Measurements from ENCODE around the gene TMEM17. TPM values are rescaled to one million over a fixed set of nuclear protein-coding genes. Genes with fewer than 3 reads are reported as not detected.
A peak's percentile ranks its signal among the peaks of the same experiment; 100 is the strongest.

TMEM17 gene
- total and polyA plus RNA-seq, 2 experiments from 2014 or later, result 1.8 to 5.0 TPM

DNA sequence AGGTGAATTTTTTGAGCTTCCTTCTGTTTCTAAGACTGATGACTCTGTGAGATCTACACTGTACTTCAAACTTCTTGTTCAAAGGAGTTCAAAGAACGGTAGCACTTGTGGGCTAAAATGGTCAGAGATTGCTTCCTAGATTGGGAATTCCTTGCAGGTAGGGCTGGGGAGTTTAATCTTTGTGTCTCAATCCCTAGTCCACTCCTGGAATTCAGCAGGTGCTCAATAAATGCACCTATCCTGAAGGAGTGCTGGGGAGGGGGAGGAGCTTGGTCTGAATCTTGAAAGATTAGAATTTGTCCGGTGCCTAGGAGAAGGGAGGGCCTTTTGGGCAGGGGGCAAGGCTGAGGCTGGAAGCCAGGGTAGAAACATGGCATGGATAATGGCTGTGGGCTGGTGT is 34.6 kb downstream of the TMEM17 start:
- Histone ChIP-seq H3K4me1 (ENCODE audit: low read depth) (peaks cover 23% of the 10 kb centered on the region), H3K9me3 (ENCODE audit: low read depth) (no peaks in the 10 kb centered on the region), H3K4me3 (no peak overlapping the region), H3K27ac (no peak overlapping the region), H3K27me3 (no peaks in the 10 kb centered on the region), H3K36me3 (no peaks in the 10 kb centered on the region)
- DNase-seq (ENCODE audit: low read depth in 1 of 2, low spot score in 1 of 2), result no peak
- TF ChIP-seq, protein P1, sequence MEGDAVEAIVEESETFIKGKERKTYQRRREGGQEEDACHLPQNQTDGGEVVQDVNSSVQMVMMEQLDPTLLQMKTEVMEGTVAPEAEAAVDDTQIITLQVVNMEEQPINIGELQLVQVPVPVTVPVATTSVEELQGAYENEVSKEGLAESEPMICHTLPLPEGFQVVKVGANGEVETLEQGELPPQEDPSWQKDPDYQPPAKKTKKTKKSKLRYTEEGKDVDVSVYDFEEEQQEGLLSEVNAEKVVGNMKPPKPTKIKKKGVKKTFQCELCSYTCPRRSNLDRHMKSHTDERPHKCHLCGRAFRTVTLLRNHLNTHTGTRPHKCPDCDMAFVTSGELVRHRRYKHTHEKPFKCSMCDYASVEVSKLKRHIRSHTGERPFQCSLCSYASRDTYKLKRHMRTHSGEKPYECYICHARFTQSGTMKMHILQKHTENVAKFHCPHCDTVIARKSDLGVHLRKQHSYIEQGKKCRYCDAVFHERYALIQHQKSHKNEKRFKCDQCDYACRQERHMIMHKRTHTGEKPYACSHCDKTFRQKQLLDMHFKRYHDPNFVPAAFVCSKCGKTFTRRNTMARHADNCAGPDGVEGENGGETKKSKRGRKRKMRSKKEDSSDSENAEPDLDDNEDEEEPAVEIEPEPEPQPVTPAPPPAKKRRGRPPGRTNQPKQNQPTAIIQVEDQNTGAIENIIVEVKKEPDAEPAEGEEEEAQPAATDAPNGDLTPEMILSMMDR (IDR thresholded peaks at IDR 0.05; ENCODE audit: low read depth, low read length), result no peak

DNA sequence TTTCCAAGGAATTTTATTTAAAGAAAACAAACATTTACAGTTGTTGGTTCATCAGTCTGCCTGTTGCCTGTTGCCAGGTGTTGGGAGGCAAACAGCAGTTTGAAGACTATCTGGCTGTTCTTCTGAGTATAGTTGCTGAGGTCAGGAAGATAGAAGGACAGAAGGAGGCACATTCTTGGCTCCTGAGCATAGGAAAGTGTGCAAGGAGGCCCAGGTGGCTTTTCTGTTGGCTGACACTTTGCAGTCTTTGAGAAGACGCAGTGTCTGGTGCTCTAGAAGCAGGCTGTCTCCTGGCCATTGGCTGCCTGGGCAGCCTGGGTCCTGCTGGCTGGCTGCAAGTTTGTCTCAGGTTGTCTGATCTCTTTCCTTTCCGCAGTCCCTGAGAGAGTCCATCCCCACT is 36.4 kb downstream of the TMEM17 start:
- Histone ChIP-seq H3K9me3 (ENCODE audit: low read depth) (no peaks in the 10 kb centered on the region), H3K36me3 (no peaks in the 10 kb centered on the region), H3K4me3 (no peak overlapping the region), H3K4me1 (ENCODE audit: low read depth) (peaks cover 7% of the 10 kb centered on the region), H3K27me3 (no peaks in the 10 kb centered on the region), H3K27ac (no peak overlapping the region)
- TF ChIP-seq, protein P1 (IDR thresholded peaks at IDR 0.05; ENCODE audit: low read depth, low read length), result no peak
- no peak for DNase-seq (ENCODE audit: low read depth in 1 of 2, low spot score in 1 of 2)

DNA sequence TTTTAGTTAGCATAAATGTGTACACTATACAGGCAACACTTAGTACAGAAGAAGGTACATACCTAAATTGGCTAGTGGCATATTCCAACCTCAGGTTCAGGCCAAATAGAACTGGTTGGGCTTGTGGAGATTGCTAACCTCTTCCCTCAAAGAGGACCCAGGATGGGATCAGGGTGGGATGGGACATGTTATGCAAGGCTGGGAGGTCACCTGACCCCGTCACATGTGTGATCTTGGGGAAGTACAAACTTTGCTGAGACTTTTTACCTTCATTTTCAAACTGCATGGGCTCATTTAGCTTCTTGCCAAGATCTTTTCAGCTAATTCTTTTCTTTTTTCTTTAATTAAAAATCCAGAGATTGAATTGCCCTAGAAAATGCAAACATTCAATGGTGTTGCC is 36.9 kb downstream of the TMEM17 start:
- Histone ChIP-seq H3K4me1 (ENCODE audit: low read depth) (peaks cover 4% of the 10 kb centered on the region), H3K4me3 (no peak overlapping the region)

DNA sequence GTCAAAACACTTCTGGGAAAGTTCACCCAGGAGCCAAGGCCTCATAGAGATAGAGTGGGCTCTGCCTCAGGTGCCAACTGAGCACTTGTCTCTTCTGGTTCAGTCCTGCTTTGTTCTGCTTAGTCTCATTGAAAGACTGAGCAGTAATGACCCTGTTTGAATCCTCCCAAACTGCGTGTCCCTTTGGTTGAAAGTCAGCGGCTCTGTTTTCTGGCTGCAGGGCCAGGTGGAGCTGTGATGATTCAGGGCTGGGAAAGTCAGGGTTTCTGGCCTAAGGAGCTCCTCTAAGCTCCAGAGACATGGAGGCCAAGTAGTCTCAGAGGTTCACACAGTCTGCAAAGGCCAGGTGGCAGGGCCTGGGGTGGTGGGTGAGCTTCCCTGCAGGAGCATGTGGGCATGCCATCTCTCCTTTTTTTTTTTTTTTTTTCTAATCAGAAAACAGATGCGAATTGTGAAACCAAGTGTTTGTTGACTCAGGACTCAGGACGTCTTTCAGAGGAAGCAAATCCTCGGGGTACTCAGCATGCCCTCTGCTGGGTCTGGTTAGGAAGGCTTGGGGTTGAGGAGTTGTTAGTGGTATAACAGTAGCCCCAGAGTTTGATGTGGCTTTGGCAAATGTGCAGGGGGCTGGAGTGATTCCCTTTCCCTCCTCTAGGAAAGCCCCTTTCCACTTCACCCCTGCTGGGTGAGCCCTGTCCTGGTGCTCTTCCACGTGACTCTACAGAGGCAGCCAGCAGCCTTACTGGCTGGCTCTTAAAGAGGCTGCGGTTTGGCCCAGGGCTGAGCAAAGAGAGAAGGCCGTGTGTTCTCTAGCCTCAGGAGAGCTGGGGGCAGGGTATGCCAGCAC is 38.3 kb downstream of the TMEM17 start:
- no peaks in the 10 kb centered on the region for H3K27me3 ChIP-seq
- DNase-seq (ENCODE audit: low read depth in 1 of 2, low spot score in 1 of 2), result peak in 1 of 2 donors; percentile 75
- H3K9me3 ChIP-seq (ENCODE audit: low read depth), result no peaks in the 10 kb centered on the region
- H3K4me1 ChIP-seq (ENCODE audit: low read depth), result peaks cover 4% of the 10 kb centered on the region
- TF ChIP-seq, protein P1 (IDR thresholded peaks at IDR 0.05; ENCODE audit: low read depth, low read length), result peak; percentile 21
- H3K4me3 ChIP-seq, result no peak overlapping the region
- no peaks in the 10 kb centered on the region for H3K36me3 ChIP-seq
- H3K27ac ChIP-seq, result no peak overlapping the region

More for the DNA sequence above, 36.9 kb downstream of the TMEM17 start:
- Histone ChIP-seq H3K9me3 (ENCODE audit: low read depth) (no peaks in the 10 kb centered on the region), H3K27ac (no peak overlapping the region), H3K36me3 (no peaks in the 10 kb centered on the region), H3K27me3 (no peaks in the 10 kb centered on the region)
- TF ChIP-seq, protein P1 (IDR thresholded peaks at IDR 0.05; ENCODE audit: low read depth, low read length), result no peak
- no peak for DNase-seq (ENCODE audit: low read depth in 1 of 2, low spot score in 1 of 2)

DNA sequence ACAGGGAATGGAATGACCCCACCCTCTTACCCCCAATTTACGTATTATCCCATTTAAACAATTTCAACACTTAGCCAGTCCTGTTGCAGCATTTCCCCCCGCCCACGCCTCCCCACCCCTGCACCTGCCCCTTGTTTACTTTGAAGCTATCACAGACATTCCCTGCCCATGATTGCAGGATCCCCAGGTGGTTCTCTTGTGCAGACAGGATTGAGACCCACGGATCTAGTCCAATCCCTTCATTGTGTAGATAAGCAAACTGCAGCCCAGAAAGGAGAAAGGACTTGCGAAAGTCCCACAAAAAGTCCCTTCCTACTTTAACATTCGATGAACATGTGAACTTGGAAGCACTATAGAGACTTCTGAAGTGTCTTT is 38.9 kb downstream of the TMEM17 start:
- H3K4me3 ChIP-seq, result no peak overlapping the region
- no peaks in the 10 kb centered on the region for H3K9me3 ChIP-seq (ENCODE audit: low read depth)
- no peak overlapping the region for H3K27ac ChIP-seq
- H3K27me3 ChIP-seq, result no peaks in the 10 kb centered on the region
- no peak for DNase-seq (ENCODE audit: low read depth in 1 of 2, low spot score in 1 of 2)
- TF ChIP-seq, protein P1 (IDR thresholded peaks at IDR 0.05; ENCODE audit: low read depth, low read length), result no peak
- no peaks in the 10 kb centered on the region for H3K36me3 ChIP-seq
- peaks cover 4% of the 10 kb centered on the region for H3K4me1 ChIP-seq (ENCODE audit: low read depth)
